Measurements from ENCODE around the gene WWOX. TPM values are rescaled to one million over a fixed set of nuclear protein-coding genes. Genes with fewer than 3 reads are reported as not detected.
A peak's percentile ranks its signal among the peaks of the same experiment; 100 is the strongest.

The WWOX gene
- total RNA-seq, 1 experiment from 2014 or later: 79.9 TPM

DNA sequence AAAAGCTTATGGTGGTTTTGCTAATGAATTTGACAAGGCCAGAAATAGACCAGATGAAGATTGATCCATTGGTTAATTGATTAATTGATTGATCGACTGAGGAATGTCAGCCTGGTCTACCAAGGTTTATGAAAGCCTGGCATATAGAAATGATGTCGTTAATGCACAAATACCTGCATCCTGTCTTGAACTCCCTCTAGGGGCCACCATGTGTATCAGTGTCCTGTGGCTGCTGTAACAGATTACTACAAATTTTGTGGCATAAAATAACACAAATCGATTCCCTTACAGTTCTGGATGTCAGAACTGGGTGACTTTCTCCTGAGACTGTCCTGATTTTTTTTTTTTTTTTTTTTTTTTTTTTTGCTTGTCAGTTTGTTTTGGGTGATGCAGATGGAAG, 947.9 kb downstream of the WWOX start:
- H3K27me3 ChIP-seq (replicated peaks; ENCODE audit: insufficient read depth, low read depth, low read length, poor library complexity): no peaks in the 10 kb centered on the region
- peak; percentile 8 for DNase-seq (ENCODE audit: low spot score)
- CTCF ChIA-PET: no interaction called here
- H3K36me3 ChIP-seq (ENCODE audit: insufficient read depth, low read length, poor library complexity, severe bottlenecking): no peaks in the 10 kb centered on the region
- H3K4me1 ChIP-seq (ENCODE audit: insufficient read depth, low read length, poor library complexity, severe bottlenecking): no peaks in the 10 kb centered on the region
- intact Hi-C loops (cut with micrococcal nuclease; ENCODE audit: unreplicated experiment): no loop called here
- no peak overlapping the region for H3K27ac ChIP-seq (ENCODE audit: low read depth, low read length, poor library complexity, severe bottlenecking)
- POLR2A ChIA-PET (ENCODE audit: low non-redundant PET): no interaction called here
- peaks cover 5% of the 10 kb centered on the region for H3K9me3 ChIP-seq (ENCODE audit: low read depth, low read length, poor library complexity, severe bottlenecking)
- TF ChIP-seq, protein P1, sequence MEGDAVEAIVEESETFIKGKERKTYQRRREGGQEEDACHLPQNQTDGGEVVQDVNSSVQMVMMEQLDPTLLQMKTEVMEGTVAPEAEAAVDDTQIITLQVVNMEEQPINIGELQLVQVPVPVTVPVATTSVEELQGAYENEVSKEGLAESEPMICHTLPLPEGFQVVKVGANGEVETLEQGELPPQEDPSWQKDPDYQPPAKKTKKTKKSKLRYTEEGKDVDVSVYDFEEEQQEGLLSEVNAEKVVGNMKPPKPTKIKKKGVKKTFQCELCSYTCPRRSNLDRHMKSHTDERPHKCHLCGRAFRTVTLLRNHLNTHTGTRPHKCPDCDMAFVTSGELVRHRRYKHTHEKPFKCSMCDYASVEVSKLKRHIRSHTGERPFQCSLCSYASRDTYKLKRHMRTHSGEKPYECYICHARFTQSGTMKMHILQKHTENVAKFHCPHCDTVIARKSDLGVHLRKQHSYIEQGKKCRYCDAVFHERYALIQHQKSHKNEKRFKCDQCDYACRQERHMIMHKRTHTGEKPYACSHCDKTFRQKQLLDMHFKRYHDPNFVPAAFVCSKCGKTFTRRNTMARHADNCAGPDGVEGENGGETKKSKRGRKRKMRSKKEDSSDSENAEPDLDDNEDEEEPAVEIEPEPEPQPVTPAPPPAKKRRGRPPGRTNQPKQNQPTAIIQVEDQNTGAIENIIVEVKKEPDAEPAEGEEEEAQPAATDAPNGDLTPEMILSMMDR (conservative IDR thresholded peaks at IDR 0.05; ENCODE audit: low read depth, low read length): peak; percentile 57
- TF ChIP-seq EZH2 (IDR thresholded peaks at IDR 0.05; ENCODE audit: borderline replicate concordance, low read depth, low read length, poor library complexity, severe bottlenecking): no peak
- no TSS peak for BruUV-seq (replicated peaks)
- no peak overlapping the region for H3K4me3 ChIP-seq (ENCODE audit: low read depth, low read length, poor library complexity, severe bottlenecking)

- intact Hi-C loops (cut with micrococcal nuclease; ENCODE audit: unreplicated experiment): no loop called here
- no peak for DNase-seq (ENCODE audit: low spot score)
These were observed 949.6 kb downstream of the WWOX start for GRCh38 chr16:79049040-79049439.

DNA sequence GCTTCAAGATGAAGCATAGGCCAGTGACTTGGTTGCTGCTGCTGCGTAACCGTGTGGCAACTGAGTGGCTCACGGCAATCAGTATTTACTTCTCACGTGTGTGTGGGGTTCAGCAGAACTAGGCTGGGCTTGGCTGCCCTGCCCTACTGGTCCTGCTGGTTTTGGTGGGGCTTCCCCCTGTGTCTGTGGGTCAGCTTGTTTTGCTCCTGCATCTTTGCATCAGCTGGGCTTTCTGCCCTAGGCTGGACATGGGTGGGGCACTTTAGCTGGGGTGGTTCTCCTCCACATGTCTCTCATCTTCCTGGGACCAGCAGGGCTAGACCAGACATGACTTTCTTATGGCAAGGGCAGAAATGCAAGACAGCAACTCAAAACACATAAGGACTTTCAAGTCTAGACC, 950.6 kb downstream of the WWOX start:
- H3K27me3 ChIP-seq (replicated peaks; ENCODE audit: insufficient read depth, low read depth, low read length, poor library complexity): no peaks in the 10 kb centered on the region
- H3K27ac ChIP-seq (ENCODE audit: low read depth, low read length, poor library complexity, severe bottlenecking): no peak overlapping the region
- no peak for DNase-seq (ENCODE audit: low spot score)
- H3K36me3 ChIP-seq (ENCODE audit: insufficient read depth, low read length, poor library complexity, severe bottlenecking): no peaks in the 10 kb centered on the region
- intact Hi-C loops (cut with micrococcal nuclease; ENCODE audit: unreplicated experiment): no loop called here
- TF ChIP-seq, protein P1 (conservative IDR thresholded peaks at IDR 0.05; ENCODE audit: low read depth, low read length): no peak
- no peak for TF ChIP-seq EZH2 (IDR thresholded peaks at IDR 0.05; ENCODE audit: borderline replicate concordance, low read depth, low read length, poor library complexity, severe bottlenecking)
- CTCF ChIA-PET: no interaction called here
- H3K4me3 ChIP-seq (ENCODE audit: low read depth, low read length, poor library complexity, severe bottlenecking): no peak overlapping the region
- H3K9me3 ChIP-seq (ENCODE audit: low read depth, low read length, poor library complexity, severe bottlenecking): peaks cover 5% of the 10 kb centered on the region
- POLR2A ChIA-PET (ENCODE audit: low non-redundant PET): no interaction called here
- no TSS peak for BruUV-seq (replicated peaks)
- H3K4me1 ChIP-seq (ENCODE audit: insufficient read depth, low read length, poor library complexity, severe bottlenecking): no peaks in the 10 kb centered on the region

More at GRCh38 chr16:79049040-79049439, 949.6 kb downstream of the WWOX start:
- H3K4me3 ChIP-seq (ENCODE audit: low read depth, low read length, poor library complexity, severe bottlenecking): no peak overlapping the region
- ChIA-PET CTCF (no interaction called here), POLR2A (ENCODE audit: low non-redundant PET) (no interaction called here)
- no TSS peak for BruUV-seq (replicated peaks)
- H3K36me3 ChIP-seq (ENCODE audit: insufficient read depth, low read length, poor library complexity, severe bottlenecking): no peaks in the 10 kb centered on the region
- H3K9me3 ChIP-seq (ENCODE audit: low read depth, low read length, poor library complexity, severe bottlenecking): peaks cover 5% of the 10 kb centered on the region
- TF ChIP-seq EZH2 (IDR thresholded peaks at IDR 0.05; ENCODE audit: borderline replicate concordance, low read depth, low read length, poor library complexity, severe bottlenecking): no peak
- TF ChIP-seq, protein P1 (conservative IDR thresholded peaks at IDR 0.05; ENCODE audit: low read depth, low read length): no peak
- H3K4me1 ChIP-seq (ENCODE audit: insufficient read depth, low read length, poor library complexity, severe bottlenecking): no peaks in the 10 kb centered on the region
- no peak overlapping the region for H3K27ac ChIP-seq (ENCODE audit: low read depth, low read length, poor library complexity, severe bottlenecking)
- H3K27me3 ChIP-seq (replicated peaks; ENCODE audit: insufficient read depth, low read depth, low read length, poor library complexity): no peaks in the 10 kb centered on the region

Data from A673 (cell line).